CD4-positive, alpha-beta T cell treated with Interleukin-2 at 100 ng/mL for 4 hours (primary cell): ENCODE data around the gene MEA1.
"Not testable (repeated sequence)": the region's sequence is repeated elsewhere in the genome, so short reads cannot be mapped to it uniquely, and the experiment has no call there.

Source experiments
- DNase-seq: peaks from one replicate; pipeline ENCODE4 v3.0.0-alpha.2; 2020; ENCODE audit warnings: low spot score

Gene MEA1

GRCh38 chr6:43013843-43014433 is at the start of gene MEA1, which contains the start of gene KLHDC3:
Gene MEA1, minus strand, starts transcription at chr6:43013946. Its CDS starts 133 bp downstream, at chr6:43013813.
Gene KLHDC3, plus strand, starts transcription at chr6:43014249. Its CDS starts 2,944 bp downstream, at chr6:43017193.
- peak; percentile 100 for DNase-seq

- no peak for DNase-seq
These were observed 49.1 kb upstream of the MEA1 start for GRCh38 chr6:43062818-43063217.

GRCh38 chr6:43061861-43062260 is 48.1 kb upstream of the MEA1 start:
- DNase-seq: no peak

GRCh38 chr6:43060755-43061633 is 47.2 kb upstream of the MEA1 start:
- no peak for DNase-seq

- no peak for DNase-seq
These were observed 46.4 kb upstream of the MEA1 start for GRCh38 chr6:43060034-43060754.

GRCh38 chr6:43059168-43060033 is 45.7 kb upstream of the MEA1 start, which contains the start of the genes KLC4 and MRPL2:
Gene KLC4, plus strand, starts transcription at chr6:43059631. Its CDS starts 1,705 bp downstream, at chr6:43061336.
Gene MRPL2, minus strand, starts transcription at chr6:43059434. Its CDS starts 53 bp downstream, at chr6:43059381.
- peak; percentile 98 for DNase-seq

- no peak for DNase-seq
These were observed 44.8 kb upstream of the MEA1 start for GRCh38 chr6:43058531-43058930.

- no peak for DNase-seq
These were observed 42.2 kb upstream of the MEA1 start for GRCh38 chr6:43055966-43056365.

- DNase-seq: no peak
These were observed 40.6 kb upstream of the MEA1 start for GRCh38 chr6:43054206-43054943.

- peak; percentile 92 for DNase-seq
These were observed 39.9 kb upstream of the MEA1 start, which contains the start of gene CUL7 for GRCh38 chr6:43053545-43054205. Gene CUL7, minus strand, starts transcription at chr6:43053851. Its CDS starts 1,063 bp downstream, at chr6:43052788.

- no peak for DNase-seq
These were observed 39.2 kb upstream of the MEA1 start for GRCh38 chr6:43052842-43053544.

GRCh38 chr6:43052225-43052841 is 38.6 kb upstream of the MEA1 start:
- DNase-seq: no peak

- no peak for DNase-seq
These were observed 37.2 kb upstream of the MEA1 start for GRCh38 chr6:43050981-43051380.

- no peak for DNase-seq
These were observed 34.3 kb upstream of the MEA1 start for GRCh38 chr6:43047998-43048397.

GRCh38 chr6:43045371-43045930 is 31.7 kb upstream of the MEA1 start:
- no peak for DNase-seq

- no peak for DNase-seq
These were observed 29.6 kb upstream of the MEA1 start for GRCh38 chr6:43043310-43043709.

GRCh38 chr6:43041475-43041874 is 27.7 kb upstream of the MEA1 start:
- DNase-seq: not testable (repeated sequence)

GRCh38 chr6:43040542-43041257 is 27.0 kb upstream of the MEA1 start:
- DNase-seq: no peak
